Urothelium cell line (cell line): ENCODE measurements around the gene CSNK2B.

Experiments
- DNase-seq: peaks from one replicate; pipeline ENCODE4 v3.0.0; 2011; ENCODE audit warnings: low spot score, mixed read lengths
- FAIRE-seq: peaks from 2 replicates; lab custom pipeline; 2011; peaks lifted over from hg19 to GRCh38; lab: Jason Lieb, UNC

CSNK2B gene

DNA sequence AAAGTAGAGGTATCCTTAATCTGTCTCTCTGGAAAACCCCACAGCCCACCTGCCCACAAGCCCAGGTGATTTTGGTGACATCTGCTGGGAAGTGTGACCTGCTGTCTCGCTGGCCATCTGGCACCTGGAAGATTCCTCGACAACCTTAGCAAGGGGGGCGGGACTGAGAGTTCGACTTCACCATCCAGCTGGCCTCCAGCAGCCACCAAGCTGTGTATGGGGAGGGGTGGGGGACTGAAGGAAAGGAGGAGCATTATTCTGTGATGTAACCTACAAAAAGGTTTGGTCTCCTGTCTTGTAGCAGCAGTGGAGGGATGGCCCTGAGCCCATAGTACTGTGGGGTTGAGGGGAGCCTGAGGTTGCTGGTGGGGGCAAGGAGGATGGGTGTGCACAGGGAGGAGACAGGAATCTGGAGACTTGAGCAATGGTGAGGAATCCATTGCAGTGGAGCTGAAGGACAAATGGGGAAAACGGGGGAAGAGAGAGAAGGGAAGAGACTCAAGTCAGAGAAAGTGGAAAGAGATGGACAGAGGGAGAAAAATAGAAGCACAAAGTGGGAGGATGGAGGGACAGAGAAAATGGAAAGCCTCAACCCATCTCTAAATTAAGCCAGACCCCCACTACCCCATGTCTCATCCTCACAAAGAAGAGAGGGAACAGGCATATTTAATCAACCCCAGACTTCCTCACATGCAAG lies 44.8 kb downstream of the CSNK2B start:
- no peak for FAIRE-seq
- no peak for DNase-seq

DNA sequence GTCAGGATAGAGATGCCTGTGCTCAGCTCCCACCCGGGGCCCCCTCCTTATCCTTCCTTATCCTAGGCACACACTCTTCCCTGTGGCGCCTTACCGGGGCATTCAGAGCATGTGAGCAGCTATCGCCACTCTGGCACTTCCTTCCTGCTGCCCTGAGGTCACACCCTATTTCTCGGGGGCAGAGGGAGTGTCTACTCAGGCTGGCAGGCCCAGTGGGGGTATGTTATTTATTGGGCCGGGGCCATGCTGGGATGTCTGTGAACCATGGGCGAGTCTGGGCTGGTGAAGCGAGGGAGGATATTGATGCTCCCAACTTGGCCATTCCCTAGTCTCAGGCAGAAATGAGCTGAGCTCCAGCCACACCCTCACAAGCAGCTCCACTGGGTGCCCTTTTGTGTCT lies 45.4 kb downstream of the CSNK2B start:
- DNase-seq (no peak), FAIRE-seq (no peak)

- FAIRE-seq: peak; percentile 56
- DNase-seq: peak; percentile 29
Measured at GRCh38 chr6:31712296-31712695, 46.4 kb downstream of the CSNK2B start.

- DNase-seq (no peak), FAIRE-seq (no peak)
Measured at GRCh38 chr6:31713465-31713864, 47.6 kb downstream of the CSNK2B start.

DNA sequence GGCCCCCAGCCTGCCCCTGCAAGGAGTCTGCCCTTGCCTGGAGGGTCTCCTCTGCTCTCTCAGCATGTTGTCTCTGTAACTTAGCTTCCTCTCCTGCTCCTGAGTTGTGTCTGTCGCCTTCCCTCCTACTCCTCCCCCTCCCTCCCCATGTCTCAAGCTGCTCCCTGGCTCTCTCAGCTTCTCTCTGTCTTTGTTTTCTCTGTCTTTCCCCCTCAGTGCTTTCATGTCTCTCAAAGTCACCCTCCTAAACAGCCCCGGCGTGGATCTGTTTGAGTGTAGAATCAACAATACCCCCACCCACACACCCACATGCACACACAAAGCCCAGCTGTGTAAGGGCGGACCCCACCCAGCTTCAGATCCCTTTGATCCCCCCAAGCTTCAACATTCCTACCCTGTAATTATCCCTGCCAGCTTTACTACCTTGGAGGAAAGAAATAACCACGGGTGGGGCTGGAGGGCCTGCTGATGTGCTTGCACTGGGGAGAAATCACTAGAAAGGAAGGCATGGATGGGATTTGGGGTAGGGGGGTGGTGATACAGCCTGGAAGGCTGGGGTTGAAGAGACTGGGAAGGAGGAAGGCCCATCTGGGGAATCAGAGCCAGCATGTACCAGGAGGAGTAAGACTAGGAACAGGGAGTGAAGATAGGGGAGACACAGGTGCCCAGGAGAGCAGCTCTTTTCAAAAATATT lies 48.3 kb downstream of the CSNK2B start:
- DNase-seq: no peak
- peak; percentile 17 for FAIRE-seq

GRCh38 chr6:31715022-31715958 lies 49.4 kb downstream of the CSNK2B start, which contains the start of gene LY6G6D:
Gene LY6G6D (plus strand): TSS chr6:31715348. CDS start chr6:31715356, 8 bp downstream.
- no peak for DNase-seq
- FAIRE-seq: no peak

DNA sequence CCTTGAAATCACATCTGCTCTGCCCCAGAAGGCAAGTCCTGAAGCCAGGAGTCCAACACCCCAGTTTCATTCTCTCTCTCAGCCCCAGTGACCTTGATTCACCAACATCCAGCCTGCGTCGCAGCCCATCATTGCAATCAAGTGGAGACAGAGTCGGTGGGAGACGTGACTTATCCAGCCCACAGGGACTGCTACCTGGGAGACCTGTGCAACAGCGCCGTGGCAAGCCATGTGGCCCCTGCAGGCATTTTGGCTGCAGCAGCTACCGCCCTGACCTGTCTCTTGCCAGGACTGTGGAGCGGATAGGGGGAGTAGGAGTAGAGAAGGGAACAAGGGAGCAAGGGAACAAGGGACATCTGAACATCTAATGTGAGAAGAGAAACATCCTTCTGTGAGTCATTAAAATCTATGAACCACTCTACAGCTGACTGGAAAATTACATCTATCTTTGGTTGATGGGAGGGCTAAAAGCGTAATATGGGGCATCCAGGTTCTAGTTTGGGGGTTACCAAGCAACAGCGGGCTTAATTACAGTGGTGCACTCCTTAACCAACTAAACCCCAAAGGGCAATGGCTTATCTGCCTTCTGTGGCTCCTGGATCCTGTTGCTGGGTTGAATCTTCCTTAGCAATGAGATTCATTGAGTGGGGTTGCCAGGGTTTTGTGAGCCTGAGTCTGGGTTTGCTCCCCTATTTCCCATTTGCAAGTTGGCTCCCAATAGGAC lies 51.8 kb downstream of the CSNK2B start:
- FAIRE-seq: peak; percentile 61
- DNase-seq: no peak

DNA sequence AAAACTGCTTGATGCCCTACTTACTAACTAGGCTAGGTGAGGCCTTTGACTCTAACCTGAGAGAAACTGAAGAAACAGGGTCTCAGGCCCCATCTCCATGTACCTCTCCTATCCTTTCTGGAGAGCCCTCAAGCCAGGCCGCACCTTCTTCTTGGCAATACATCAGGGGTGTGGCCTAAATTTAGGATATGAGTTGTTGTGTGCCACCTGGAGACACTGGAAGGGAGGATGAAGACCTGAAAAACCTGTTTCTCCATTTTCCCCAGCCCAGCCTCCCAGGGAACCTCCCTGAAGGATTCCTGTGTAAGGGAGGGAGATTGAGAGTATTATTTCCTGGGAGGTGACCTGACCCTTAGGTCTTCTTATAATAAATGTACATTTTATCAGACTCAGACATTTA lies 52.4 kb downstream of the CSNK2B start:
- DNase-seq (no peak), FAIRE-seq (no peak)

- no peak for FAIRE-seq
- DNase-seq: no peak
Measured at GRCh38 chr6:31719001-31719400, 53.1 kb downstream of the CSNK2B start.
